MCF 10A (cell line): ENCODE measurements around the gene ANAPC2. TPM values are rescaled to one million over a fixed set of nuclear protein-coding genes. Genes with fewer than 3 reads are reported as not detected.

ENCODE experiments used
- BruUV-seq: library from RNA; stranded (reverse); fragments of 400-500 nt; replicated peaks from 2 replicates; lab custom pipeline; 2021; lab: Mats Ljungman, UMichigan
- CTCF ChIA-PET: fragments of 300-600 bp; sonication (Branson Sonifier 250); formaldehyde crosslinking; extraction: SDS; loops from one replicate; lab custom pipeline; 2021; ENCODE audit warnings: antibody characterized with exemption, inconsistent platforms; lab: Yijun Ruan, JAX
- POLR2A ChIA-PET: fragments of 300-600, 350-650 bp; sonication (Branson Sonifier 250); formaldehyde crosslinking; extraction: SDS; loops from one replicate; lab custom pipeline; 2020; ENCODE audit warnings: antibody characterized with exemption, inconsistent platforms; lab: Yijun Ruan, JAX
- DNase-seq: peaks from one replicate; pipeline ENCODE4 v3.0.0-alpha.2; 2018; ENCODE audit not compliant: unreplicated experiment
- H3K27ac Mint-ChIP-seq: one replicate; pipeline ENCODE4 v1.8.0; 2022; ENCODE audit warnings: mild to moderate bottlenecking, low read depth, mixed read lengths; ENCODE audit not compliant: unreplicated experiment
- H3K27me3 Mint-ChIP-seq: one replicate; pipeline ENCODE4 v1.8.0; 2022; ENCODE audit warnings: mixed read lengths; ENCODE audit not compliant: insufficient read depth, unreplicated experiment
- H3K36me3 Mint-ChIP-seq: one replicate; pipeline ENCODE4 v1.8.0; 2022; ENCODE audit warnings: mild to moderate bottlenecking, moderate library complexity, mixed read lengths; ENCODE audit not compliant: insufficient read depth, unreplicated experiment
- H3K4me1 Mint-ChIP-seq: one replicate; pipeline ENCODE4 v1.8.0; 2022; ENCODE audit warnings: mixed read lengths; ENCODE audit not compliant: insufficient read depth, unreplicated experiment
- H3K4me3 Mint-ChIP-seq: one replicate; pipeline ENCODE4 v1.8.0; 2022; ENCODE audit warnings: mild to moderate bottlenecking, moderate library complexity, mixed read lengths; ENCODE audit not compliant: unreplicated experiment
- H3K9me3 Mint-ChIP-seq: one replicate; pipeline ENCODE4 v1.8.0; 2022; ENCODE audit warnings: mixed read lengths; ENCODE audit not compliant: unreplicated experiment
- CTCF ChIP-seq: fragments of 200-600 bp; IDR thresholded peaks from one replicate; pipeline ENCODE4 v1.8.0; 2022; ENCODE audit warnings: antibody characterized with exemption, mild to moderate bottlenecking; ENCODE audit not compliant: unreplicated experiment
- intact Hi-C: fragments of 100-400 bp; cut with micrococcal nuclease; formaldehyde crosslinking; loops from 2 replicates; pipeline ENCODE4 v1.14.1; 2022
- total RNA-seq: library from RNA; stranded (reverse); gene quantifications from 2 replicates; pipeline ENCODE4 v1.2.3, GENCODE V29; 2022

ANAPC2 gene
- total RNA-seq, 1 experiment from 2014 or later, result 42.1 TPM

GRCh38 chr9:137234055-137234697 lies 45.8 kb upstream of the ANAPC2 start:
- no peak for TF ChIP-seq CTCF
- intact Hi-C loops, result no loop called here
- Mint-ChIP-seq H3K36me3 (peaks cover 7% of the 10 kb centered on the region), H3K4me3 (no peak overlapping the region), H3K27ac (no peak overlapping the region), H3K9me3 (no peaks in the 10 kb centered on the region), H3K27me3 (no peaks in the 10 kb centered on the region), H3K4me1 (no peaks in the 10 kb centered on the region)
- ChIA-PET POLR2A (no interaction called here), CTCF (interaction anchor here (1.7 kb wide), 1 partner anchor 114 kb away, joined by 4 read pairs; no protein-coding TSS in a partner anchor)
- DNase-seq, result no peak
- no TSS peak for BruUV-seq

- ChIA-PET CTCF (no interaction called here), POLR2A (no interaction called here)
- no TSS peak for BruUV-seq
- no peak overlapping the region for H3K4me3 Mint-ChIP-seq
- TF ChIP-seq CTCF, result no peak
- H3K27ac Mint-ChIP-seq, result no peak overlapping the region
- DNase-seq, result no peak
- no peaks in the 10 kb centered on the region for H3K9me3 Mint-ChIP-seq
- H3K36me3 Mint-ChIP-seq, result peaks cover 7% of the 10 kb centered on the region
- intact Hi-C loops, result no loop called here
- no peaks in the 10 kb centered on the region for H3K27me3 Mint-ChIP-seq
- H3K4me1 Mint-ChIP-seq, result no peaks in the 10 kb centered on the region
Observed at GRCh38 chr9:137233143-137233980, 45.0 kb upstream of the ANAPC2 start.

- Mint-ChIP-seq H3K27me3 (no peaks in the 10 kb centered on the region), H3K27ac (no peak overlapping the region), H3K9me3 (no peaks in the 10 kb centered on the region), H3K4me1 (peaks cover 4% of the 10 kb centered on the region), H3K36me3 (peaks cover 7% of the 10 kb centered on the region), H3K4me3 (no peak overlapping the region)
- DNase-seq, result no peak
- ChIA-PET CTCF (interaction anchor here (0.5 kb wide), 1 partner anchor 186 kb away, joined by 3 read pairs; no protein-coding TSS in a partner anchor), POLR2A (no interaction called here)
- TF ChIP-seq CTCF, result no peak
- BruUV-seq, result no TSS peak
- intact Hi-C loops, result no loop called here
Observed at GRCh38 chr9:137232510-137232909, 44.1 kb upstream of the ANAPC2 start.

- H3K4me3 Mint-ChIP-seq, result no peak overlapping the region
- DNase-seq, result no peak
- H3K9me3 Mint-ChIP-seq, result no peaks in the 10 kb centered on the region
- BruUV-seq, result no TSS peak
- H3K27ac Mint-ChIP-seq, result no peak overlapping the region
- peaks cover 7% of the 10 kb centered on the region for H3K36me3 Mint-ChIP-seq
- ChIA-PET POLR2A (no interaction called here), CTCF (no interaction called here)
- peaks cover 6% of the 10 kb centered on the region for H3K4me1 Mint-ChIP-seq
- no peak for TF ChIP-seq CTCF
- intact Hi-C loops, result no loop called here
- H3K27me3 Mint-ChIP-seq, result no peaks in the 10 kb centered on the region
Observed at GRCh38 chr9:137232101-137232500, 43.7 kb upstream of the ANAPC2 start.
